GM12878 (cell line): ENCODE data around the gene HPCA. TPM values are rescaled to one million over a fixed set of nuclear protein-coding genes. Genes with fewer than 3 reads are reported as not detected.

ENCODE experiments used
- ATAC-seq: fragments of 200-7000 bp; cut with Tn5 transposase; 3 replicates; pipeline ENCODE4 v1.9.1; 2020; ENCODE audit warnings: mild to moderate bottlenecking, moderate library complexity
- BruUV-seq: library from RNA; stranded (reverse); fragments of 400-500 nt; replicated peaks from 2 replicates; lab custom pipeline; 2021; lab: Mats Ljungman, UMichigan
- CTCF ChIA-PET: fragments of 300-600 bp; sonication (Branson Sonifier 250); formaldehyde crosslinking; extraction: SDS; loops from one replicate; lab custom pipeline; 2021; ENCODE audit warnings: inconsistent platforms; lab: Yijun Ruan, JAX
- POLR2A ChIA-PET: fragments of 350-600 bp; formaldehyde crosslinking; extraction: SDS; loops from one replicate; lab custom pipeline; 2021; ENCODE audit warnings: inconsistent platforms; lab: Charles Lee
- RAD21 ChIA-PET: fragments of 300-600 bp; sonication (Branson Sonifier 250); formaldehyde crosslinking; loops from one replicate; lab custom pipeline; 2023; ENCODE audit warnings: antibody characterized with exemption; ENCODE audit not compliant: unreplicated experiment; lab: Charles Lee
- SMC1A ChIA-PET: fragments of 300-600 bp; sonication (Branson Sonifier 250); formaldehyde crosslinking; loops from one replicate; lab custom pipeline; 2023; ENCODE audit not compliant: unreplicated experiment, uncharacterized antibody; lab: Charles Lee
- DNase-seq: peaks from one replicate; pipeline ENCODE4 v3.0.0-alpha.2; 2011; ENCODE audit warnings: low read depth, low spot score
- FAIRE-seq: peaks from 3 replicates; lab custom pipeline; 2011; peaks lifted over from hg19 to GRCh38; lab: Jason Lieb, UNC
- H2AFZ ChIP-seq: 2 replicates; pipeline ENCODE4 v1.6.0; 2011; ENCODE audit warnings: low read depth, low read length, control low read depth; ENCODE audit not compliant: control insufficient read depth
- H3K27ac ChIP-seq: 2 replicates; pipeline ENCODE4 v1.5.1; 2011; ENCODE audit warnings: control low read depth; ENCODE audit not compliant: control insufficient read depth, insufficient read depth
- H3K27me3 ChIP-seq, 2 experiments: replicated peaks in 1 of 2; 2 replicates each; pipeline versions ENCODE4 v1.6.0 to v1.6.1; 2011; ENCODE audit warnings: low read length in 1 of 2; ENCODE audit not compliant: control insufficient read depth in 2 of 2, insufficient read depth in 2 of 2
- H3K36me3 ChIP-seq, 2 experiments: 2 replicates each; pipeline ENCODE4 v1.5.1; 2011; ENCODE audit warnings: low read length in 1 of 2; ENCODE audit not compliant: control insufficient read depth in 2 of 2, insufficient read depth in 2 of 2
- H3K4me1 ChIP-seq: 2 replicates; pipeline ENCODE4 v1.6.1; 2011; ENCODE audit warnings: mild to moderate bottlenecking, low read length, moderate library complexity, mixed read lengths; ENCODE audit not compliant: control insufficient read depth, insufficient read depth
- H3K4me2 ChIP-seq: 2 replicates; pipeline ENCODE4 v1.6.0; 2011; ENCODE audit warnings: control low read depth; ENCODE audit not compliant: control insufficient read depth, insufficient read depth
- H3K4me3 ChIP-seq: fragments of 200-600 bp; sonication (generic); 2 replicates; pipeline ENCODE4 v1.5.1; 2016
- H3K79me2 ChIP-seq: 2 replicates; pipeline ENCODE4 v1.6.0; 2011; ENCODE audit warnings: low read length; ENCODE audit not compliant: control insufficient read depth, insufficient read depth
- H3K9ac ChIP-seq: 2 replicates; pipeline ENCODE4 v1.8.0; 2011; ENCODE audit warnings: low read length, control low read depth, mixed read lengths; ENCODE audit not compliant: control insufficient read depth, insufficient read depth
- H3K9me3 ChIP-seq: replicated peaks from 3 replicates; pipeline ENCODE4 v1.5.1; 2011; ENCODE audit warnings: mild to moderate bottlenecking, low read length; ENCODE audit not compliant: control insufficient read depth, insufficient read depth
- H4K20me1 ChIP-seq: 2 replicates; pipeline ENCODE4 v1.6.0; 2011; ENCODE audit not compliant: control insufficient read depth, insufficient read depth
- BHLHE40 ChIP-seq, 2 experiments: fragments of 450-650 bp in 1 of 2; IDR thresholded peaks; 2 replicates each; pipeline ENCODE4 v1.6.1; 2011 to 2017; ENCODE audit warnings: low read depth in 2 of 2, borderline replicate concordance in 1 of 2, improper control_type of control experiment in 1 of 2, low read length in 1 of 2, mild to moderate bottlenecking in 1 of 2
- CHD2 ChIP-seq: IDR thresholded peaks from 2 replicates; pipeline ENCODE4 v1.6.1; 2011; ENCODE audit warnings: low read depth, low read length, improper control_type of control experiment, borderline replicate concordance
- MTA2 ChIP-seq: fragments of 450-650 bp; IDR thresholded peaks from 2 replicates; pipeline ENCODE4 v1.6.1; 2016; ENCODE audit warnings: low read depth, mild to moderate bottlenecking, moderate library complexity
- PAX8 ChIP-seq: fragments of 450-650 bp; IDR thresholded peaks from 2 replicates; pipeline ENCODE4 v1.6.1; 2017; ENCODE audit warnings: mild to moderate bottlenecking, moderate library complexity
- RAD51 ChIP-seq: fragments of 450-650 bp; IDR thresholded peaks from 2 replicates; pipeline ENCODE4 v1.6.1; 2016; ENCODE audit warnings: moderate library complexity, mild to moderate bottlenecking, inconsistent platforms
- RFX5 ChIP-seq: IDR thresholded peaks from 2 replicates; pipeline ENCODE4 v1.6.1; 2011; ENCODE audit warnings: low read depth, low read length, improper control_type of control experiment
- SREBF1 ChIP-seq: IDR thresholded peaks from 2 replicates; pipeline ENCODE4 v1.6.1; 2012; ENCODE audit warnings: mild to moderate bottlenecking, low read length
- SRF ChIP-seq, 2 experiments: IDR thresholded peaks; 2 replicates each; pipeline ENCODE4 v1.6.1; 2011; ENCODE audit warnings: low read depth in 2 of 2, low read length in 2 of 2, mild to moderate bottlenecking in 1 of 2, moderate library complexity in 1 of 2
- TARDBP ChIP-seq: IDR thresholded peaks from 2 replicates; pipeline ENCODE4 v1.6.1; 2016; ENCODE audit warnings: borderline replicate concordance
- ZSCAN29 ChIP-seq: fragments of 450-650 bp; IDR thresholded peaks from 2 replicates; pipeline ENCODE4 v1.6.1; 2017; ENCODE audit warnings: mild to moderate bottlenecking, moderate library complexity
- WGBS: methylation state at CpG from one replicate; pipeline ENCODE4 v1.1.6; 2016; ENCODE audit warnings: low lambda C conversion rate; ENCODE audit not compliant: insufficient replicate concordance, insufficient coverage; ENCODE audit errors: missing lambda C conversion rate; 5-methylcytosine and 5-hydroxymethylcytosine counted together
- in situ Hi-C: fragments of 300-500 bp; cut with MboI; formaldehyde crosslinking; loops from 9 replicates; pipeline ENCODE4 v1.14.3; 2018; ENCODE audit warnings: mixed read lengths
- intact Hi-C: fragments of 100-400 bp; cut with micrococcal nuclease; formaldehyde crosslinking; loops from one replicate; pipeline ENCODE4 v1.14.2; 2022; ENCODE audit not compliant: unreplicated experiment
- polyA plus RNA-seq, 11 experiments: library from polyadenylated mRNA; depleted of rRNA in 4 of 11; unstranded in 6 of 11; stranded (reverse) in 5 of 11; fragments of >200 nt; fragmentation: Nextera tagmentation in 4 of 11; fragmentation: Illumina TruSeq in 1 of 11; extraction: Ambion mirVana in 4 of 11; extraction: Trizol in 1 of 11; gene quantifications; 1 replicate in 1 of 11; 2 replicates in 10 of 11; pipeline versions ENCODE4 v1.2.1 to v1.2.3, GENCODE V29; 2011 to 2016; ENCODE audit warnings: inconsistent platforms in 2 of 11, missing spikeins in 2 of 11, low read depth in 1 of 11
- total RNA-seq, 4 experiments: library from RNA; depleted of rRNA in 3 of 4; stranded (reverse); fragments of >200 nt in 3 of 4; fragmentation: Illumina TruSeq in 1 of 4; extraction: Trizol in 1 of 4; gene quantifications; 2 replicates each; pipeline versions ENCODE4 v1.2.1 to v1.2.3, GENCODE V29; 2013 to 2021
- TF ChIP-seq, protein P1 (sequence below), 3 experiments: IDR thresholded peaks in 2 of 3; conservative IDR thresholded peaks in 1 of 3; 2 replicates each; pipeline ENCODE4 v1.5.1; 2011; ENCODE audit warnings: low read depth in 3 of 3, low read length in 3 of 3, mild to moderate bottlenecking in 3 of 3, control low read depth in 2 of 3, moderate library complexity in 2 of 3, inconsistent platforms in 1 of 3, mixed read lengths in 1 of 3; ENCODE audit not compliant: control insufficient read depth in 2 of 3, insufficient read depth in 1 of 3; ENCODE audit errors: extremely low read depth in 1 of 3
- TF ChIP-seq, protein P2 (sequence below): fragments of 450-650 bp; formaldehyde crosslinking; IDR thresholded peaks from 2 replicates; pipeline ENCODE4 v1.4.0; 2020; ENCODE audit warnings: mild to moderate bottlenecking, moderate library complexity
- TF ChIP-seq, protein P3 (sequence below): IDR thresholded peaks from 2 replicates; pipeline ENCODE4 v1.6.1; 2012; ENCODE audit warnings: low read depth, low read length, improper control_type of control experiment
- TF ChIP-seq, protein P4 (sequence below): IDR thresholded peaks from 2 replicates; pipeline ENCODE4 v1.6.1; 2012; ENCODE audit warnings: mild to moderate bottlenecking, low read depth, low read length

The HPCA gene
- total and polyA plus RNA-seq, 10 of the 15 experiments (the other 5 are each of a cell fraction or from before 2014, with no cell fraction given) = 0.11 TPM; not detected in 9

DNA sequence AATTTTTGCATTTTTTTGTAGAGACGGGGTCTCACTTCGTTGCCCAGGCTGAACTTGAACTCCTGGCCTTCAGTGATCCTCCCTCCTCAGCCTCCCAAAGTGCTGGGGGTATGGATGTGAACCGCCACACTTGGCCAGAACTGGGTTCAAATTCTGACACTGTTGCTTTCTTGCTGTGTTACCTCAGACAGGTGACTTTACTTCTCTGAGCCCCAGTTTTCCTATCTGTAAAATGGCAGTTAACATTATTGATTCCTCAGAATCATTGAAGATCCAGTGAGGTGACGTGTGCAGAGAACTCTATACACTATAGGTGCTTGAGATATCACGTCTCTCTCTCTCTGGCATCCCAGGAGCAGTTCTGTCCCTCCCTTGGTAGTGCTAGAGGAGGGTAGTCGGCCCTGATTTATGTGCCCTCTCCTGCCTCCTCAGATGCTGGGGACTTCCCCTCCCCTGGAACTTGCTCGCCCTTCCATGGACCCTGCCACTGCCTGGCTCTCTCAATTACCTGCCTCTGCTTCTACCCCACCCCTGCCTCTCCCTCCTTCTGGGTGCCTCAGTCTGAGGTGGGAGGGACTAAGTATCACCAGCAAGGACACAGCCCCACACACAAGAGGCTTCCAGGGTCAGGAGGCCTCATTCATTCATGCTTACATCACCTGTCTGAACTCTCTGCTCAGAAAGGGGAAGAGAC is 2.8 kb upstream of the HPCA start:
- H4K20me1 ChIP-seq = no peaks in the 10 kb centered on the region
- DNase-seq (no peak), FAIRE-seq (no peak), ATAC-seq (no peak)
- no peaks in the 10 kb centered on the region for H3K9me3 ChIP-seq
- H3K27ac ChIP-seq = no peak overlapping the region
- ChIA-PET SMC1A (no interaction called here), POLR2A (no interaction called here), RAD21 (no interaction called here), CTCF (no interaction called here)
- 21% methylated on average over 7 of the region's 7 CpGs for WGBS
- H3K4me2 ChIP-seq = no peak overlapping the region
- H3K36me3 ChIP-seq = no peaks in the 10 kb centered on the region
- H3K4me1 ChIP-seq = no peaks in the 10 kb centered on the region
- H3K79me2 ChIP-seq = no peaks in the 10 kb centered on the region
- H3K9ac ChIP-seq = no peak overlapping the region
- intact Hi-C loops (no loop called here), in situ Hi-C loops (no loop called here)
- no peak overlapping the region for H3K4me3 ChIP-seq
- no peak overlapping the region for H2AFZ ChIP-seq
- BruUV-seq = no TSS peak
- peaks cover 3 to 6% of the 10 kb centered on the region in 2 experiments; a peak in 3 of 4 replicates for H3K27me3 ChIP-seq
- TF ChIP-seq BHLHE40 (IDR thresholded peaks at IDR 0.05; ENCODE audit: borderline replicate concordance in 1 of 2, low read depth in 2 of 2, low read length in 1 of 2) (no peak), RFX5 (no peak), ZSCAN29 (no peak), CHD2 (no peak), RAD51 (no peak), SREBF1 (no peak), PAX8 (no peak), TARDBP (no peak), SRF (IDR thresholded peaks at IDR 0.05; ENCODE audit: low read depth in 2 of 2, low read length in 2 of 2) (no peak), MTA2 (no peak)
- TF ChIP-seq, protein P1, sequence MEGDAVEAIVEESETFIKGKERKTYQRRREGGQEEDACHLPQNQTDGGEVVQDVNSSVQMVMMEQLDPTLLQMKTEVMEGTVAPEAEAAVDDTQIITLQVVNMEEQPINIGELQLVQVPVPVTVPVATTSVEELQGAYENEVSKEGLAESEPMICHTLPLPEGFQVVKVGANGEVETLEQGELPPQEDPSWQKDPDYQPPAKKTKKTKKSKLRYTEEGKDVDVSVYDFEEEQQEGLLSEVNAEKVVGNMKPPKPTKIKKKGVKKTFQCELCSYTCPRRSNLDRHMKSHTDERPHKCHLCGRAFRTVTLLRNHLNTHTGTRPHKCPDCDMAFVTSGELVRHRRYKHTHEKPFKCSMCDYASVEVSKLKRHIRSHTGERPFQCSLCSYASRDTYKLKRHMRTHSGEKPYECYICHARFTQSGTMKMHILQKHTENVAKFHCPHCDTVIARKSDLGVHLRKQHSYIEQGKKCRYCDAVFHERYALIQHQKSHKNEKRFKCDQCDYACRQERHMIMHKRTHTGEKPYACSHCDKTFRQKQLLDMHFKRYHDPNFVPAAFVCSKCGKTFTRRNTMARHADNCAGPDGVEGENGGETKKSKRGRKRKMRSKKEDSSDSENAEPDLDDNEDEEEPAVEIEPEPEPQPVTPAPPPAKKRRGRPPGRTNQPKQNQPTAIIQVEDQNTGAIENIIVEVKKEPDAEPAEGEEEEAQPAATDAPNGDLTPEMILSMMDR (IDR thresholded peaks at IDR 0.05 in 2 of 3, conservative IDR thresholded peaks at IDR 0.05 in 1 of 3; ENCODE audit: control insufficient read depth in 2 of 3, extremely low read depth in 1 of 3, insufficient read depth in 1 of 3, low read depth in 3 of 3, low read length in 3 of 3) = no peak
- TF ChIP-seq, protein P2, sequence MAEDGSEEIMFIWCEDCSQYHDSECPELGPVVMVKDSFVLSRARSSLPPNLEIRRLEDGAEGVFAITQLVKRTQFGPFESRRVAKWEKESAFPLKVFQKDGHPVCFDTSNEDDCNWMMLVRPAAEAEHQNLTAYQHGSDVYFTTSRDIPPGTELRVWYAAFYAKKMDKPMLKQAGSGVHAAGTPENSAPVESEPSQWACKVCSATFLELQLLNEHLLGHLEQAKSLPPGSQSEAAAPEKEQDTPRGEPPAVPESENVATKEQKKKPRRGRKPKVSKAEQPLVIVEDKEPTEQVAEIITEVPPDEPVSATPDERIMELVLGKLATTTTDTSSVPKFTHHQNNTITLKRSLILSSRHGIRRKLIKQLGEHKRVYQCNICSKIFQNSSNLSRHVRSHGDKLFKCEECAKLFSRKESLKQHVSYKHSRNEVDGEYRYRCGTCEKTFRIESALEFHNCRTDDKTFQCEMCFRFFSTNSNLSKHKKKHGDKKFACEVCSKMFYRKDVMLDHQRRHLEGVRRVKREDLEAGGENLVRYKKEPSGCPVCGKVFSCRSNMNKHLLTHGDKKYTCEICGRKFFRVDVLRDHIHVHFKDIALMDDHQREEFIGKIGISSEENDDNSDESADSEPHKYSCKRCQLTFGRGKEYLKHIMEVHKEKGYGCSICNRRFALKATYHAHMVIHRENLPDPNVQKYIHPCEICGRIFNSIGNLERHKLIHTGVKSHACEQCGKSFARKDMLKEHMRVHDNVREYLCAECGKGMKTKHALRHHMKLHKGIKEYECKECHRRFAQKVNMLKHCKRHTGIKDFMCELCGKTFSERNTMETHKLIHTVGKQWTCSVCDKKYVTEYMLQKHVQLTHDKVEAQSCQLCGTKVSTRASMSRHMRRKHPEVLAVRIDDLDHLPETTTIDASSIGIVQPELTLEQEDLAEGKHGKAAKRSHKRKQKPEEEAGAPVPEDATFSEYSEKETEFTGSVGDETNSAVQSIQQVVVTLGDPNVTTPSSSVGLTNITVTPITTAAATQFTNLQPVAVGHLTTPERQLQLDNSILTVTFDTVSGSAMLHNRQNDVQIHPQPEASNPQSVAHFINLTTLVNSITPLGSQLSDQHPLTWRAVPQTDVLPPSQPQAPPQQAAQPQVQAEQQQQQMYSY (CRISPR knock-in tag) = no peak
- TF ChIP-seq, protein P3, sequence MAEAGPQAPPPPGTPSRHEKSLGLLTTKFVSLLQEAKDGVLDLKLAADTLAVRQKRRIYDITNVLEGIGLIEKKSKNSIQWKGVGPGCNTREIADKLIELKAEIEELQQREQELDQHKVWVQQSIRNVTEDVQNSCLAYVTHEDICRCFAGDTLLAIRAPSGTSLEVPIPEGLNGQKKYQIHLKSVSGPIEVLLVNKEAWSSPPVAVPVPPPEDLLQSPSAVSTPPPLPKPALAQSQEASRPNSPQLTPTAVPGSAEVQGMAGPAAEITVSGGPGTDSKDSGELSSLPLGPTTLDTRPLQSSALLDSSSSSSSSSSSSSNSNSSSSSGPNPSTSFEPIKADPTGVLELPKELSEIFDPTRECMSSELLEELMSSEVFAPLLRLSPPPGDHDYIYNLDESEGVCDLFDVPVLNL = no peak
- TF ChIP-seq, protein P4, sequence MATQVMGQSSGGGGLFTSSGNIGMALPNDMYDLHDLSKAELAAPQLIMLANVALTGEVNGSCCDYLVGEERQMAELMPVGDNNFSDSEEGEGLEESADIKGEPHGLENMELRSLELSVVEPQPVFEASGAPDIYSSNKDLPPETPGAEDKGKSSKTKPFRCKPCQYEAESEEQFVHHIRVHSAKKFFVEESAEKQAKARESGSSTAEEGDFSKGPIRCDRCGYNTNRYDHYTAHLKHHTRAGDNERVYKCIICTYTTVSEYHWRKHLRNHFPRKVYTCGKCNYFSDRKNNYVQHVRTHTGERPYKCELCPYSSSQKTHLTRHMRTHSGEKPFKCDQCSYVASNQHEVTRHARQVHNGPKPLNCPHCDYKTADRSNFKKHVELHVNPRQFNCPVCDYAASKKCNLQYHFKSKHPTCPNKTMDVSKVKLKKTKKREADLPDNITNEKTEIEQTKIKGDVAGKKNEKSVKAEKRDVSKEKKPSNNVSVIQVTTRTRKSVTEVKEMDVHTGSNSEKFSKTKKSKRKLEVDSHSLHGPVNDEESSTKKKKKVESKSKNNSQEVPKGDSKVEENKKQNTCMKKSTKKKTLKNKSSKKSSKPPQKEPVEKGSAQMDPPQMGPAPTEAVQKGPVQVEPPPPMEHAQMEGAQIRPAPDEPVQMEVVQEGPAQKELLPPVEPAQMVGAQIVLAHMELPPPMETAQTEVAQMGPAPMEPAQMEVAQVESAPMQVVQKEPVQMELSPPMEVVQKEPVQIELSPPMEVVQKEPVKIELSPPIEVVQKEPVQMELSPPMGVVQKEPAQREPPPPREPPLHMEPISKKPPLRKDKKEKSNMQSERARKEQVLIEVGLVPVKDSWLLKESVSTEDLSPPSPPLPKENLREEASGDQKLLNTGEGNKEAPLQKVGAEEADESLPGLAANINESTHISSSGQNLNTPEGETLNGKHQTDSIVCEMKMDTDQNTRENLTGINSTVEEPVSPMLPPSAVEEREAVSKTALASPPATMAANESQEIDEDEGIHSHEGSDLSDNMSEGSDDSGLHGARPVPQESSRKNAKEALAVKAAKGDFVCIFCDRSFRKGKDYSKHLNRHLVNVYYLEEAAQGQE = no peak
